HepG2 (cell line): ENCODE data around the gene YEATS2. TPM values are rescaled to one million over a fixed set of nuclear protein-coding genes. Genes with fewer than 3 reads are reported as not detected.

Experiments used
- ATAC-seq: fragments of 200-7000 bp; cut with Tn5 transposase; 3 replicates; pipeline ENCODE4 v1.9.1; 2020; ENCODE audit warnings: mild to moderate bottlenecking, moderate library complexity
- BruUV-seq: library from RNA; stranded (reverse); fragments of 400-500 nt; replicated peaks from 2 replicates; lab custom pipeline; 2021; lab: Mats Ljungman, UMichigan
- CTCF ChIA-PET: fragments of 300-600 bp; formaldehyde crosslinking; extraction: SDS; loops from one replicate; lab custom pipeline; 2021; ENCODE audit warnings: low total read pairs, inconsistent platforms, low intra/inter-chr PET ratio; lab: Yijun Ruan, JAX
- POLR2A ChIA-PET: fragments of 350-600 bp; sonication (Branson Sonifier 250); formaldehyde crosslinking; loops from one replicate; lab custom pipeline; 2020; ENCODE audit warnings: antibody characterized with exemption, inconsistent platforms; lab: Yijun Ruan, JAX
- DNase-seq: peaks from one replicate; pipeline ENCODE4 v3.0.0-alpha.2; 2015; ENCODE audit warnings: low spot score
- FAIRE-seq: peaks from 3 replicates; lab custom pipeline; 2011; peaks lifted over from hg19 to GRCh38; lab: Jason Lieb, UNC
- H2AFZ ChIP-seq: one replicate; pipeline ENCODE4 v1.6.1; 2011; ENCODE audit warnings: low read length, inconsistent platforms
- H3K27ac ChIP-seq: fragments of 300-600 bp; 3 replicates; pipeline ENCODE4 v1.8.0; 2011; ENCODE audit warnings: mixed run types, mild to moderate bottlenecking, mixed read lengths, low read length, inconsistent platforms; ENCODE audit not compliant: insufficient read depth; ENCODE audit errors: extremely low read length
- H3K27me3 ChIP-seq, 2 experiments: fragments of 200-600 bp in 1 of 2; 2 replicates in 1 of 2; 3 replicates in 1 of 2; pipeline versions ENCODE4 v1.6.0 to v1.8.0; 2011; ENCODE audit warnings: low read length in 2 of 2, mild to moderate bottlenecking in 2 of 2, moderate library complexity in 2 of 2, inconsistent platforms in 1 of 2; ENCODE audit not compliant: insufficient read depth in 2 of 2, control insufficient read depth in 1 of 2
- H3K36me3 ChIP-seq, 2 experiments: fragments of 200-600 bp in 1 of 2; replicated peaks in 1 of 2; 2 replicates in 1 of 2; 3 replicates in 1 of 2; pipeline versions ENCODE4 v1.5.1 to v1.8.0; 2011; ENCODE audit warnings: low read length in 2 of 2, inconsistent platforms in 1 of 2; ENCODE audit not compliant: insufficient read depth in 2 of 2, control insufficient read depth in 1 of 2
- H3K4me1 ChIP-seq: 2 replicates; pipeline ENCODE4 v1.5.1; 2012; ENCODE audit warnings: low read length, inconsistent platforms; ENCODE audit not compliant: insufficient read depth
- H3K4me2 ChIP-seq: 2 replicates; pipeline ENCODE4 v1.6.0; 2011; ENCODE audit warnings: low read depth, low read length, inconsistent platforms
- H3K4me3 ChIP-seq, 3 experiments: fragments of 200-600 bp in 1 of 3; sonication (generic), shearing (Covaris generic) in 1 of 3; replicated peaks in 1 of 3; 2 replicates each; pipeline ENCODE4 v1.5.1; 2011 to 2016; ENCODE audit warnings: low read length in 3 of 3, inconsistent platforms in 2 of 3, low read depth in 2 of 3, mild to moderate bottlenecking in 2 of 3, control low read depth in 1 of 3, mixed read lengths in 1 of 3; ENCODE audit not compliant: insufficient read depth in 1 of 3
- H3K79me2 ChIP-seq: one replicate; pipeline ENCODE4 v1.6.1; 2011; ENCODE audit warnings: low read length, inconsistent platforms; ENCODE audit not compliant: insufficient read depth
- H3K9ac ChIP-seq: 2 replicates; pipeline ENCODE4 v1.6.0; 2011; ENCODE audit warnings: mild to moderate bottlenecking, low read depth, low read length, inconsistent platforms; ENCODE audit not compliant: insufficient read depth
- H3K9me3 ChIP-seq: 2 replicates; pipeline ENCODE4 v1.5.1; 2012; ENCODE audit warnings: mild to moderate bottlenecking, low read length
- H4K20me1 ChIP-seq: 2 replicates; pipeline ENCODE4 v1.6.0; 2011; ENCODE audit warnings: inconsistent platforms, mild to moderate bottlenecking, low read length, moderate library complexity; ENCODE audit not compliant: insufficient read depth
- ATAD3A ChIP-seq: sonication (generic); formaldehyde crosslinking; IDR thresholded peaks from 2 replicates; pipeline ENCODE4 v1.4.0; 2020; ENCODE audit warnings: missing genetic modification reagents
- CC2D1A ChIP-seq: sonication (generic); formaldehyde crosslinking; IDR thresholded peaks from 2 replicates; pipeline ENCODE4 v1.8.1; 2023; ENCODE audit warnings: mild to moderate bottlenecking, missing genetic modification reagents
- CEBPB ChIP-seq: IDR thresholded peaks from 2 replicates; pipeline ENCODE4 v1.6.1; 2011; ENCODE audit warnings: low read depth, low read length, improper control_type of control experiment, borderline replicate concordance
- MATR3 ChIP-seq: sonication (generic); formaldehyde crosslinking; IDR thresholded peaks from 2 replicates; pipeline ENCODE4 v1.4.0; 2020; ENCODE audit warnings: missing genetic modification reagents
- MXD3 ChIP-seq: IDR thresholded peaks from 2 replicates; pipeline ENCODE4 v1.6.1; 2016; ENCODE audit warnings: mild to moderate bottlenecking, missing biosample characterization, missing genetic modification reagents
- NFE2L2 ChIP-seq: fragments of 150-350 bp; IDR thresholded peaks from 2 replicates; pipeline ENCODE4 v1.6.1; 2014; ENCODE audit warnings: low read length
- RBM22 ChIP-seq: fragments of 200-400 bp; formaldehyde crosslinking; optimal IDR thresholded peaks from 2 replicates; pipeline ENCODE3; 2017; ENCODE audit warnings: mild to moderate bottlenecking, low read length, moderate library complexity
- TCF12 ChIP-seq, 2 experiments: fragments of 450-650 bp in 1 of 2; sonication (generic) in 1 of 2; formaldehyde crosslinking in 1 of 2; IDR thresholded peaks; 2 replicates each; pipeline versions ENCODE4 v1.6.1 to v1.8.0; 2017 to 2022; ENCODE audit warnings: antibody characterized with exemption in 1 of 2, mild to moderate bottlenecking in 1 of 2, missing genetic modification reagents in 1 of 2, moderate library complexity in 1 of 2
- ZBTB25 ChIP-seq: IDR thresholded peaks from 2 replicates; pipeline ENCODE4 v1.6.1; 2018; ENCODE audit warnings: missing genetic modification reagents
- ZC3H4 ChIP-seq: sonication (generic); formaldehyde crosslinking; IDR thresholded peaks from 2 replicates; pipeline ENCODE4 v1.4.0; 2020; ENCODE audit warnings: missing genetic modification reagents, borderline replicate concordance
- ZMYM2 ChIP-seq: sonication (generic); formaldehyde crosslinking; IDR thresholded peaks from 2 replicates; pipeline ENCODE4 v1.8.0; 2022; ENCODE audit warnings: mild to moderate bottlenecking, missing genetic modification reagents
- ZNF10 ChIP-seq: sonication (generic); formaldehyde crosslinking; IDR thresholded peaks from 2 replicates; pipeline ENCODE4 v1.4.0; 2020; ENCODE audit warnings: mild to moderate bottlenecking, low read depth, missing genetic modification reagents, borderline replicate concordance
- WGBS: methylation state at CpG from one replicate; pipeline ENCODE4 v1.1.6; 2017; ENCODE audit warnings: low lambda C conversion rate; 5-methylcytosine and 5-hydroxymethylcytosine counted together
- in situ Hi-C: cut with HindIII; loops from 2 replicates; pipeline ENCODE4 v1.10.0; 2017; ENCODE audit warnings: low pct_unique_long_range_greater_than_20kb; ENCODE audit not compliant: extremely low pct_ligation_motif_present
- intact Hi-C: fragments of 100-400 bp; cut with micrococcal nuclease; formaldehyde crosslinking; loops from one replicate; pipeline ENCODE4 v1.10.0; 2022; ENCODE audit not compliant: unreplicated experiment
- polyA plus RNA-seq, 8 experiments: library from polyadenylated mRNA; depleted of rRNA in 3 of 8; stranded (reverse) in 7 of 8; unstranded in 1 of 8; fragments of >200 nt; fragmentation: Illumina TruSeq in 4 of 8; extraction: Trizol in 4 of 8; gene quantifications; 2 replicates each; pipeline versions ENCODE4 v1.2.1 to v1.2.3, GENCODE V29; 2011 to 2016; ENCODE audit warnings: low read depth in 4 of 8, missing spikeins in 1 of 8, mixed read lengths in 1 of 8; ENCODE audit not compliant: insufficient read depth in 1 of 8
- total RNA-seq, 5 experiments: library from RNA; depleted of rRNA; stranded (reverse); fragments of >200 nt; fragmentation: Illumina TruSeq; extraction: Trizol; gene quantifications; 2 replicates each; pipeline ENCODE4 v1.2.3, GENCODE V29; 2016; ENCODE audit warnings: low read depth in 1 of 5

The YEATS2 gene
- total and polyA plus RNA-seq, 2 of the 13 experiments (the other 11 are each of a cell fraction or from before 2014, with no cell fraction given): 18.6 to 33.7 TPM

GRCh38 chr3:183725387-183725786 lies 27.8 kb downstream of the YEATS2 start:
- Histone ChIP-seq H3K9me3 (no peaks in the 10 kb centered on the region), H3K4me3 (no peak overlapping the region), H3K4me2 (no peak overlapping the region), H3K36me3 (peaks cover 15 to 77% of the 10 kb centered on the region in 2 experiments), H3K27ac (no peak overlapping the region), H4K20me1 (no peaks in the 10 kb centered on the region), H3K27me3 (no peaks in the 10 kb centered on the region), H3K79me2 (no peaks in the 10 kb centered on the region), H3K9ac (no peak overlapping the region), H2AFZ (no peak overlapping the region), H3K4me1 (no peaks in the 10 kb centered on the region)
- ATAC-seq: no peak
- ChIA-PET POLR2A (no interaction called here), CTCF (no interaction called here)
- TF ChIP-seq CEBPB (no peak), RBM22 (no peak), ZNF10 (CRISPR knock-in tag) (no peak), MXD3 (no peak), NFE2L2 (no peak), ZMYM2 (CRISPR knock-in tag) (no peak), ATAD3A (CRISPR knock-in tag) (no peak), MATR3 (CRISPR knock-in tag) (no peak), ZC3H4 (CRISPR knock-in tag) (no peak), CC2D1A (no peak), TCF12 (IDR thresholded peaks at IDR 0.05) (no peak), TCF12 (CRISPR knock-in tag; IDR thresholded peaks at IDR 0.05) (no peak), ZBTB25 (no peak)
- FAIRE-seq: no peak
- BruUV-seq: no TSS peak
- WGBS: 78% methylated on average over 5 of the region's 6 CpGs
- intact Hi-C loops (no loop called here), in situ Hi-C loops (no loop called here)
- no peak for DNase-seq
